Measurements from ENCODE around the gene MGLL. TPM values are rescaled to one million over a fixed set of nuclear protein-coding genes. Genes with fewer than 3 reads are reported as not detected.

MGLL gene
- total RNA-seq, 1 donor from 2014 or later: 83.5 TPM

- intact Hi-C loops (cut with DNase I): no loop called here
- DNase-seq: no peak
- ATAC-seq (ENCODE audit: poor library complexity): no peak
Observed at GRCh38 chr3:127840671-127841070, 18.4 kb upstream of the MGLL start.

GRCh38 chr3:127839099-127839498 lies 16.8 kb upstream of the MGLL start:
- ATAC-seq (ENCODE audit: poor library complexity): no peak
- intact Hi-C loops (cut with DNase I): no loop called here
- no peak for DNase-seq

DNA sequence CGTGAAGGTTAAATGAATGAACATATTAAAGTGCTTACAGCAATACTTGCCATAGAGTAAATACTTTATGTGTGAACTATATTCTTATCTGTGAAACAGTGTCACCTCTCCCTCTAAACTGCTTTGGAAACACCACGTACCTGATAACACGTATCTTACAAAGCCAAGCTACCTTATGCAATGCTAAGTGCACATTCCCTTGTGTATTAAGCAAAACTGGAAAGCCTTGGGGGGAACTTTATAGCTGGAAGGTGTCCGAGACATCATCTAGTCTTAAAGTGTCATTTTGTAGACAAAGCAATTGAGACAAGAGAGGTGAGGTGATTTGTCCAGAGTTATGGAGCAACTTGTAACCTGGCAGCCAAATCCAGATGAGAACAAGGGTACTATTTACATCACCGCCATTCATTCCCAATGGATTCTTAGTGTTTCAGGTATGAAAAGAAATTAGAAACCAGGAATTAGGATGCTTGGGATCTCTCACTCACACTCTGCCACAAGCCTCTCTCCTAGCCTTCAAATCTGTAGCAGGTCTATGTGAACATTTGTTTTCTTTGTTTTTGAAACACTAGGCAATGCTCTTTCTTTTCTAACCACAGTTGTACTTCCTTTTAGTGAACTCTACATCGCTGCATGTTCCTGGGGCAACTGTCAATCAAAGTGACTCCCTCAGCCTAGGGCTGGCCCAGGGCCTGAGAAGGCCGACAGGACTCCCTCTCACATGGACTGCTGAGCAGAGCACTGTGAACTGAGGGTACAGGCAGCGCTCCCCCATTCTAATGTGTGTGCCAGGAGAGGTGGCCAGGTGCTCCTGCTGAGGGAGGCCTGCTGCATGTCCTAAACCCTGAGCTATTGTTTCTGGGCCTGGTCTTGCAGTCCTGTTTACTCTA lies 13.9 kb upstream of the MGLL start:
- intact Hi-C loops (cut with DNase I): no loop called here
- ATAC-seq (ENCODE audit: poor library complexity) (no peak), DNase-seq (no peak)

GRCh38 chr3:127834771-127835170 lies 12.5 kb upstream of the MGLL start:
- DNase-seq (no peak), ATAC-seq (ENCODE audit: poor library complexity) (no peak)
- intact Hi-C loops (cut with DNase I): no loop called here

- ATAC-seq (ENCODE audit: poor library complexity): no peak
- intact Hi-C loops (cut with DNase I): no loop called here
- DNase-seq: no peak
Observed at GRCh38 chr3:127833281-127834032, 11.1 kb upstream of the MGLL start.

DNA sequence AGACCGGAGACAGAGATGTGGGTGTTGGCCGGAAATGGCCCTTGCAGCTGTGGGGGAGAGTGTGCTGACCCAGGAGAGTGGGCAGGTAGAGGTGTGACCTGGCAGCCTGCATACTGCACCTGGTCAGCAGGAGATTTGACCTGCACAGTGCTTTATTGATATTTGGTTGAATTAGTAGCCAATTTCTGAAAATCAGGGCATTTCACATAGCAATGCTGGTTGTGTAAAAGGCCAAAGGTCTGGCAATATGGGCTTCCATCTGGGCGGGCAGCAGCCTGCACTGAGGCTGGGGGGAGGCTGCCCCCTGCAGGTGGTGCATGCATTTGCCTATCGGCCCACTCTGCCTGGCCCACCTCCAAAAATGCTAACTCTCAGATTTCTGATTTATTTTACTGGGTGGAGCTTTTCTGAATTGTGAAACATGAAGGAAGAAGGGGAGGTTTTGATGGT lies 9.4 kb upstream of the MGLL start:
- intact Hi-C loops (cut with DNase I): no loop called here
- DNase-seq (peak; percentile 71), ATAC-seq (ENCODE audit: poor library complexity) (peak; percentile 63)

- intact Hi-C loops (cut with DNase I): loop anchor here (5.0 kb wide), 1 partner anchor 177 kb away; no protein-coding TSS in a partner anchor
- ATAC-seq (ENCODE audit: poor library complexity) (no peak), DNase-seq (no peak)
Observed at GRCh38 chr3:127829537-127829936, 7.2 kb upstream of the MGLL start.

- ATAC-seq (ENCODE audit: poor library complexity): no peak
- intact Hi-C loops (cut with DNase I): loop anchor here (5.0 kb wide), 1 partner anchor 176 kb away; no protein-coding TSS in a partner anchor
- DNase-seq: no peak
Observed at GRCh38 chr3:127827808-127828207, 5.5 kb upstream of the MGLL start.

DNA sequence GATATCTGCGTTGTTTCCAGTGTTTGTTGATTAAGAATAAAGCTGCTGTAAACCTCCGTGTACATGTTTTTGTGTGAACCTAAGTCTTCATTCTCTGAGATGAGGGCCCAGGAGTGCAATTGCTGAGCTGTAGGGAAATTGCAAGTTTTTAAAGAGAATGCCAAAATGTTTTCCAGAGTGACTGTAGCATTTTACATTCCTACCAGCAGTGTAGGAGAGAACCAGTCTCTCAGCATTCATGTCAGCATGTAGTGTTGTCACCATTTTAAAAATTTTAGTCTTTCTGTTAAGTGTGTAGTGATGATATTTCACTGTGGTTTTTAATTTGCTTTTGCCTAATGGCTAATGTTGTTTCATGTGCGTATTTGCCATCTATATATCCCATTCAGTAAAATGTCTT lies 3.4 kb upstream of the MGLL start:
- DNase-seq (no peak), ATAC-seq (ENCODE audit: poor library complexity) (no peak)
- intact Hi-C loops (cut with DNase I): loop anchor here (5.0 kb wide), 1 partner anchor 173 kb away; no protein-coding TSS in a partner anchor

- intact Hi-C loops (cut with DNase I): loop anchor here (5.0 kb wide), 2 partner anchors 127 to 152 kb away; partner anchors contain the start of gene ABTB1
- ATAC-seq (ENCODE audit: poor library complexity) (no peak), DNase-seq (no peak)
Observed at GRCh38 chr3:127824151-127824825, 2.0 kb upstream of the MGLL start.

GRCh38 chr3:127823426-127823857 lies 1.1 kb upstream of the MGLL start:
- DNase-seq (no peak), ATAC-seq (ENCODE audit: poor library complexity) (no peak)
- intact Hi-C loops (cut with DNase I): loop anchor here (5.0 kb wide), 2 partner anchors 126 to 151 kb away; partner anchors contain the start of gene ABTB1

GRCh38 chr3:127822682-127823425 lies 539 bp upstream of the MGLL start:
- DNase-seq (peak; percentile 81), ATAC-seq (ENCODE audit: poor library complexity) (peak; percentile 85)
- intact Hi-C loops (cut with DNase I): loop anchor here (5.0 kb wide), 2 partner anchors 126 to 151 kb away; partner anchors contain the start of gene ABTB1

DNA sequence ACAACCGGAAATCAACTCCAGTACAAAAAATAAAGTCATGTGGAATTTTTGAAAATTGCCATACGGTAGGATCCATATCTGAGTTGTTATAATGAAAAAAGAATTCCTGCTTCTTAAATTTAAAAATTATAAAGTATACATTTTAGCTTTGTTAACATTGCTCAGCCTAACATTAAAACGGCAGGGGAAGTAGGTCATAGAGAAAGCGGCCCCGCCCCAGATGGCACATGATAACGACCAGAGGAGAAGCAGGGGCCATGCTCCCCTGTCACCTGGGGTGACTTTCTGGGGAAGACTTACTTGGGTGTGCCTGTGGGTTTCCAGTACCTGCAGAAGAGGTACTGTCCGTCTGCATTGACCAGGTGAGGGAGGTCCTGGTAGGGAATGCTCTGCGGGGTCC lies 921 bp downstream of the MGLL start:
- ATAC-seq (ENCODE audit: poor library complexity) (no peak), DNase-seq (peak; percentile 65)
- intact Hi-C loops (cut with DNase I): loop anchor here (5.0 kb wide), 2 partner anchors 124 to 149 kb away; partner anchors contain the start of gene ABTB1

- DNase-seq: no peak
- no peak for ATAC-seq (ENCODE audit: poor library complexity)
- intact Hi-C loops (cut with DNase I): loop anchor here (5.0 kb wide), 2 partner anchors 124 to 149 kb away; partner anchors contain the start of gene ABTB1
Observed at GRCh38 chr3:127820826-127821313, 1.4 kb downstream of the MGLL start.

DNA sequence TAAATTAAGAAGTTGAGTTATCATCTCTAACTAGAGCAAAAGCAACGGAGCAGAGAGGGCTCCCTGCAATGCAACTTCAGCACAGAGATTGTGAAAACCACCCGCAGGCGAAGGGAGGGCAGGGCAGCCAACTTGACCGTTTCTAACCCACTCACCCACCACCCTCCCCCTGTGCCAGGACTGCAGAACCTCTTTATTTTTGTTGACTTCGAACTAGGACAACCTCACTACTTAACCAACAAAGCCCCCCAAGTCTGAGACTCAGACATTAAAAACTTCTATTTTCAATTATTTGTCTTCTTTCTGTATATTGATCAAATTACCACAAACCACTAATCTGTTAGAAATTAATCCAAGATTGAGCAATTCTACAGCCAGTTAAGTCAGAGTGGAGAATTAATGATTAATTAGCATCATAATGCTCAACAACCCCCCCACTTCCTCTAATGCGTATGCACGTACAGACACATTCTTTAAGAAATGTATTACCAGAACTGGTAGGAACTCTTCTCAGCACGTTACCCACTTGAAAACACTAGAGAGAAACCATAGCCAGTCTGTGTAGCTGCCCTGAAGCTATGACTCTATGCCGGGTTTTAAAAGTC lies 2.0 kb downstream of the MGLL start:
- ATAC-seq (ENCODE audit: poor library complexity) (no peak), DNase-seq (no peak)
- intact Hi-C loops (cut with DNase I): loop anchor here (5.0 kb wide), 2 partner anchors 123 to 148 kb away; partner anchors contain the start of gene ABTB1

GRCh38 chr3:127819656-127820055 lies 2.7 kb downstream of the MGLL start:
- no peak for DNase-seq
- intact Hi-C loops (cut with DNase I): loop anchor here (5.0 to 10.0 kb wide), 3 partner anchors 75 to 147 kb away; partner anchors contain the start of gene ABTB1
- no peak for ATAC-seq (ENCODE audit: poor library complexity)

DNA sequence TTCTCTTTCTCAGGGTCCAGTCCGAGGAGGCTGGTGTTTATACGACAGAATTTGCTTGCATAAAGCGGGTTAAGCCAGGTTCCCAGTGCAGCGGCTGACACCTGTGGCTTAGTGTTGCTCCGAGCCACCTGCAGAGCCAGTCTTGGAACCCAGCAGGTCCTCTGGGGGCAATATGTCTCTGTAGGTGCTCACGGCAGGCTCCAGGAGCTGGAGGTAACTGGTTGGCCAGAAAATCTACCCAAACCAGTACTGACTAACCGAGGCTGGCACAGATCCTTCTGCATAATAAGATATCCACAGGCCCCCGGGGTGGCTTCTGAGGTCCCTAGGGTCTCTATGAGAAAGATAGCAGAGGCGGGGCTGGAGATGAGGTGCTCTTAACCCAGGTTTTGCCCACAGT lies 3.2 kb downstream of the MGLL start:
- ATAC-seq (ENCODE audit: poor library complexity) (no peak), DNase-seq (no peak)
- intact Hi-C loops (cut with DNase I): loop anchor here (10.0 kb wide), 1 partner anchor 74 kb away; no protein-coding TSS in a partner anchor

Measured in Right ventricle myocardium superior (tissue), 1 donor.